ENCODE measurements around the gene MIS18A.

- TF ChIP-seq YY1 (IDR thresholded peaks at IDR 0.05; ENCODE audit: insufficient read depth, insufficient read length) (no peak), ZNF274 (IDR thresholded peaks at IDR 0.05; ENCODE audit: low read depth, low read length) (no peak), SUZ12 (IDR thresholded peaks at IDR 0.05; ENCODE audit: extremely low read depth, insufficient read depth, insufficient read length) (no peak)
Measured at GRCh38 chr21:32312976-32313375, 34.1 kb upstream of the MIS18A start.

All from NT2/D1 (cell line).